ENCODE results near the gene EED.

The EED gene

DNA sequence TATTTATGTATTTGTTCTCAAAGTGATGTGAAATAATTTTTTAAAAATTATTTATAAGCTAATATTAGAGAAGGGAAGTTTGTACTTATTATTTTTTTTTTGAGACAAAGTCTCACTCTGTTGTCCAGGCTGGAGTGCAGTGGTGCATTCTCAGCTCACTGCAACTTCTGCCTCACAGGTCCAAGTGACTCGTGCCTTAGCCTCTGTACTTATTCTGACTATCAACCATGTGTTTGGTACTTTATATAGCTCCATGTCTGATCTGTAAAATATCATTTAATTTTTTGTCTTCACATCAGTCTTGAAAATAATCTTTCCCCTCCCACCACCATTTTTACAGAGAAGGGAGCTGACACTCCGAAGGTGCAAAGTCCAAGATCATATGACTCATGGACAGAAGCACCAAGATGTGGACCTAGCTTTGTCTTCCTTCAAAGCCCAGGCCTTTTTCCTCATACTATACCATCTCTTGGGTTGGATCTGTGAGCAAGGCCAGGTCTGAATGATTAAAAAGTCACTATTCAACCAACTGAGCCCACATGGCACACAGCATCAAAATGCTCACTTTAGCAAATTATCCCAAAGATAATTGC lies 32.4 kb upstream of the EED start:
- H3K27ac Mint-ChIP-seq, result no peak overlapping the region
- H3K36me3 Mint-ChIP-seq (ENCODE audit: low read depth), result no peaks in the 10 kb centered on the region
- no peak for TF ChIP-seq CTCF (IDR thresholded peaks at IDR 0.05; ENCODE audit: unreplicated experiment in 3 of 3)
- H3K9me3 Mint-ChIP-seq, result peaks cover 5% of the 10 kb centered on the region
- peaks cover 3% of the 10 kb centered on the region for H3K27me3 Mint-ChIP-seq (ENCODE audit: low read depth)
- H3K4me3 Mint-ChIP-seq, result no peak overlapping the region
- H3K4me1 Mint-ChIP-seq, result peaks cover 6% of the 10 kb centered on the region

DNA sequence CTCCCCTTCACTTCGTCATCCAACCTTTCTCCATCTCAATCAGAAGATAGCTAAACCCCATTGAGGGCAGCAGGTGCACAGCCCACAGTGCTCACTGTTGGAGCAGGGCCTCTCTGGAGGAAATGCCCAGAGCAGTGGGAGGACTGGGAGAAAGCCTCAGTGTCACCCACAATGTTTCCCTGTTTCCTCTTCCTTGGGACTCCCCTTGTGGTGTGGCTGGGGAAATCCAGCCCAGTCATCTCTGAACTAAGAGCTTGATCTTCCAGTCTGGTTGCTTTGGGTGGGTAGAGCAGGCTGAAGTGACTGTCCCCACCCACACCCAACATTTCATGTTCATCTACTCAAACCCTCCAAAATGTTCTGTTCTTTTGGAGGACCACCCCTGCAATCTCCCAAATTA lies 29.8 kb upstream of the EED start:
- no peak overlapping the region for H3K4me3 Mint-ChIP-seq
- H3K4me1 Mint-ChIP-seq, result peaks cover 6% of the 10 kb centered on the region
- H3K27me3 Mint-ChIP-seq (ENCODE audit: low read depth), result peaks cover 4% of the 10 kb centered on the region
- H3K27ac Mint-ChIP-seq, result no peak overlapping the region
- no peaks in the 10 kb centered on the region for H3K9me3 Mint-ChIP-seq
- no peaks in the 10 kb centered on the region for H3K36me3 Mint-ChIP-seq (ENCODE audit: low read depth)
- TF ChIP-seq CTCF (IDR thresholded peaks at IDR 0.05; ENCODE audit: unreplicated experiment in 3 of 3), result no peak

DNA sequence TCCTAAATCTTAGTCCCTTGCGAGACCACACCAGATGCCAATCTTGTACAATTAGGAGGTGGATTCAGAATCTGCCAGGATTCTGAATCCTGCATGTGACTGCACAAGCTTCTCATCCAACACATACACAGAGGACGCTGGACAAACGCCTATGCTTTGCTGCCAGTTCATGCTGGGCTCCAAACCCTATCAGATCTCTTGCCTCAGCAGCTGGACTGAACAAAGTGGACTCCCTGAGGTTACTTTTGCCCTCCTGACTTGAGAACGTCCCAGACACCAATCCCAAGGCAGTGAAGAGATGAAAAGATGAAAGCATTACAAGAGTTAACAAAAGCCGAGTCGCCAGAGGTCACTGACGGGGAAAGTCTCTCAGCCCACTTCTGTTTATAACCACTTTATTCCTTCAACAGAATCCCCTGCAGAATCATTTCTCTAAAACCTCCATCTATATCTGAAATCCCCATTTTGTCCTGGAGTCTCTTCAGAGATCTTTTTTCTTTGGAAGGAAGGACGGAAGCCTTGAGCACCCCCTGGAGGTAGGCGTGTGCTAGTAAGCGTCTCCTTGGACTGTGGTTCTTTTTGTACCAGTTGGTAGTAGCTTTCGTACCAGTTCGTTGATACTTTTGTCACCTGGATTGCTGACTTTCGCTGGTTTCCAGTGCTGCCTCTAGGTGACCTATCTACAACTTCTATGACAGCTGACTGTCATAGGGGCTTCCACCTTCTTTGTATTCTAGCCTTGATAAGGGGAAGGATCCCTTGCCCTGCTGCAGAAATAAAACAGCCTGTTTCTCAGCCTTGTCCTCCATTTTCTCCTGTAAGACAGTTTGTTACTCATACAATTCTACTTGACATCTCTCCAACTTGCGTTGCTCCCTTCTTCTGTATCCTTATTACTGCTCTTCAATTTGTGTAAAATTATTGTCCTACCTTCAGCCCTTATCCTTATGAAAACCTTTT lies 26.1 kb upstream of the EED start:
- TF ChIP-seq CTCF (IDR thresholded peaks at IDR 0.05; ENCODE audit: unreplicated experiment in 3 of 3), result peak; percentile 75 to 81 (median 78)
- H3K27me3 Mint-ChIP-seq (ENCODE audit: low read depth), result peaks cover 4% of the 10 kb centered on the region
- H3K4me1 Mint-ChIP-seq, result peaks cover 4% of the 10 kb centered on the region
- H3K9me3 Mint-ChIP-seq, result no peaks in the 10 kb centered on the region
- H3K4me3 Mint-ChIP-seq, result peak overlapping the region in 1 of 3 experiments; percentile 1
- no peaks in the 10 kb centered on the region for H3K36me3 Mint-ChIP-seq (ENCODE audit: low read depth)
- H3K27ac Mint-ChIP-seq, result peak overlapping the region in 1 of 3 experiments; percentile 5

DNA sequence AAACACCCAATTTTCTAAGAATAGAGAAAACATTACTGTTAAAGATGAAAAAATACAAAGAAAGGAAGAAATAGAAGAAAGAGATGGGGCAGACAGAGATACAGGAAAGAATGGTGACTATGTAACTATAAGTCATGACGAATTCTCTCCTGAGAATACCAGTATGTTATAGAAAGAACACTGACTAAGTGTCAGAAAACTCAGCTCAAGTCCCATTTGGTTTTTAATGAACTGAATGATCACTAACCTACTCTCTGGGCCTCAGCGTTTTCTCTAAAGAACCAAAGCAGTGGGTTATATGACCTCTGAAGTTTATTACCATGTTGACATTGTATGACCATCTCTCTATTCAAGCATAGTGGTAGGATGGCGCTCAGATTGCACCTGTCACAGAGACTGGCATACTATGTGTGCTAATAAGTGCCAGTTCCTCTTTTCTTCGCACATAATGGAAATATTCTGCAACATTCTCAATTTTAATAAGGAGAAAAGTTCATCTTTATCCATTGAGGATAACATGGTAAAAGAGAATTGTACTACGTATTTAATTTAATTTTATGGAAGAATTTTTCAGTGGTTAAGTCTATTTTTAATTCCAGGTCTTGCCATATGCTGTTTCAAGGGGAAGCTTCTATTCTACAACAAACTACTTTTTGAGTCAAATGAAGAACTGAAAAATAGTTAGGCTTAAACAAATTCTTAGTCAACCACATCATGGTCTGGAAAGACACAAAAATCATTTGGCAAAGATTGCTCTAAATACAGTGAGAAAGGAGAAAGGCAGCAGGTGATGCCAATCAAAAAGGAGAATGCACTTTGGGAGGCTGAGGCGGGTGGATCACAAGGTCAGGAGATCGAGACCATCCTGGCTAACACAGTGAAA lies 25.0 kb upstream of the EED start:
- peaks cover 4% of the 10 kb centered on the region for H3K27me3 Mint-ChIP-seq (ENCODE audit: low read depth)
- TF ChIP-seq CTCF (IDR thresholded peaks at IDR 0.05; ENCODE audit: unreplicated experiment in 3 of 3), result no peak
- no peaks in the 10 kb centered on the region for H3K36me3 Mint-ChIP-seq (ENCODE audit: low read depth)
- H3K9me3 Mint-ChIP-seq, result peaks cover 9% of the 10 kb centered on the region
- no peak overlapping the region for H3K27ac Mint-ChIP-seq
- H3K4me3 Mint-ChIP-seq, result no peak overlapping the region
- H3K4me1 Mint-ChIP-seq, result peaks cover 4% of the 10 kb centered on the region

DNA sequence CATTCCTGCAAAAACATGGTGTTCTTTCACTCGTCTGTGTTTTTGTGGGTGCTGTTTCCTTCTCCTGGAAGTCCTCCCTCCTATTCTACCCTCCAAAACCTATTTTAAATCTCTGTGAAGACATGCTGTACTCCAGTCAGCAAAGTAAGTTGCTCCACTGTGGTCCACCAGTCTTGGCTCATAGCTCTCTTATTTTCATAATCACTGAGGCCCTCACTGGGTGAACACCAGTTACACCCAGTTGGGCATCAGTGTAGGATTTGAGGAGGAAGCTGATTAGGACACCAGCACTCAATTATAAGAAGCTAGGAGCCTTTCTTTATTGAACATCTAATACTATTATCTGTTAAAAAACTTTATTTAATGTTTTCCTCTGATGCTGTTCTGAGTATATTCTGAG lies 23.9 kb upstream of the EED start:
- H3K36me3 Mint-ChIP-seq (ENCODE audit: low read depth), result no peaks in the 10 kb centered on the region
- TF ChIP-seq CTCF (IDR thresholded peaks at IDR 0.05; ENCODE audit: unreplicated experiment in 3 of 3), result no peak
- no peak overlapping the region for H3K4me3 Mint-ChIP-seq
- peaks cover 4% of the 10 kb centered on the region for H3K4me1 Mint-ChIP-seq
- H3K27ac Mint-ChIP-seq, result no peak overlapping the region
- peaks cover 7% of the 10 kb centered on the region for H3K27me3 Mint-ChIP-seq (ENCODE audit: low read depth)
- peaks cover 10% of the 10 kb centered on the region for H3K9me3 Mint-ChIP-seq

Measured in nephron (organoid).